SK-N-MC (cell line): Measurements from ENCODE around the gene DDX20.

Experiments used
- EZH2 ChIP-seq: fragments of 200-600 bp; sonication (generic); IDR thresholded peaks from one replicate; pipeline ENCODE4 v1.6.1; 2017; ENCODE audit warnings: antibody characterized with exemption
- FOXP2 ChIP-seq: optimal IDR thresholded peaks from 2 replicates; pipeline ENCODE3; 2011; ENCODE audit warnings: mild to moderate bottlenecking, moderate library complexity; ENCODE audit not compliant: insufficient read depth; ENCODE audit errors: extremely low read length, control extremely low read depth
- POLR2AphosphoS5 ChIP-seq: IDR thresholded peaks from 2 replicates; pipeline ENCODE4 v1.6.1; 2012; ENCODE audit warnings: mild to moderate bottlenecking, low read depth, low read length, borderline replicate concordance

DNA sequence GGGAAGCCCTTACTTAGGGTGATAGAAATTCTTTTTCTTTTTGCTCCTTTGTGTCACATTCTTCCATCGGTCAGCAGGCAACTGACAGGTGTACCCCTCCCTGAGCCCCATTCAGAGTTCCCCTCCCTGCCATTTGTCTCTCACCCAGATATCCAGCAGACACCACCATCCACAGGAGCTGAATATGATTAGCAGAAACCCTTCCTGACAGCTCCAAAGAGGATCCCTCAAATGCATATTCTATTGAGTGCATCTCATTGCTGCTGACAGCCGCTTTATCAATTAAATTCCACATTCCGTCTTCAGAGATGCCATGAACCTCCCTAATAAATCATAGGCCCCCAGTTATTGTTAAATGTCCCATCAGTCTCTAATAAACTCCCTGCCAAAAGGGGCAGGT is 6.1 kb upstream of the DDX20 start:
- TF ChIP-seq EZH2 (no peak), POLR2AphosphoS5 (no peak), FOXP2 (no peak)
